IMR-90 (cell line): ENCODE data around the gene ZFP36L1. TPM values are rescaled to one million over a fixed set of nuclear protein-coding genes. Genes with fewer than 3 reads are reported as not detected.

ENCODE experiments used
- ATAC-seq: fragments of 200-7000 bp; cut with Tn5 transposase; 2 replicates; pipeline ENCODE4 v1.9.1; 2020; ENCODE audit warnings: low read depth, mild to moderate bottlenecking, moderate library complexity
- BruUV-seq: library from RNA; stranded (reverse); fragments of 400-500 nt; replicated peaks from 2 replicates; lab custom pipeline; 2021; lab: Mats Ljungman, UMichigan
- CTCF ChIA-PET: fragments of 300-600 bp; formaldehyde crosslinking; extraction: SDS; loops from one replicate; lab custom pipeline; 2021; ENCODE audit warnings: antibody characterized with exemption; lab: Yijun Ruan, JAX
- POLR2A ChIA-PET: fragments of 300-600 bp; sonication (Branson Sonifier 250); formaldehyde crosslinking; loops from one replicate; lab custom pipeline; 2022; ENCODE audit warnings: antibody characterized with exemption; ENCODE audit not compliant: unreplicated experiment; lab: Charles Lee
- DNase-seq: peaks from one replicate; pipeline ENCODE4 v3.0.0; 2013
- H2AFZ ChIP-seq: replicated peaks from 2 replicates; pipeline ENCODE3; 2013; ENCODE audit warnings: low read length, mild to moderate bottlenecking; ENCODE audit not compliant: poor library complexity
- H2AK5ac ChIP-seq: 2 replicates; pipeline ENCODE4 v1.6.1; 2013; ENCODE audit warnings: low read depth, low read length, inconsistent platforms
- H2AK9ac ChIP-seq: replicated peaks from 2 replicates; pipeline ENCODE3; 2013; ENCODE audit warnings: mild to moderate bottlenecking, low read depth, low read length, moderate library complexity; ENCODE audit not compliant: poor library complexity
- H2BK120ac ChIP-seq: 2 replicates; pipeline ENCODE4 v1.6.1; 2013; ENCODE audit warnings: low read depth, low read length, inconsistent platforms
- H2BK15ac ChIP-seq: 3 replicates; pipeline ENCODE4 v1.6.1; 2013; ENCODE audit warnings: low read depth, low read length, inconsistent platforms
- H2BK20ac ChIP-seq: 2 replicates; pipeline ENCODE4 v1.6.1; 2013; ENCODE audit warnings: low read depth, mild to moderate bottlenecking, inconsistent platforms, low read length, moderate library complexity
- H2BK5ac ChIP-seq: 2 replicates; pipeline ENCODE4 v1.6.1; 2013; ENCODE audit warnings: mild to moderate bottlenecking, low read depth, low read length, inconsistent platforms; ENCODE audit not compliant: poor library complexity, severe bottlenecking
- H3K14ac ChIP-seq: replicated peaks from 2 replicates; pipeline ENCODE4 v1.6.1; 2013; ENCODE audit warnings: low read depth, low read length, inconsistent platforms
- H3K18ac ChIP-seq: 2 replicates; pipeline ENCODE4 v1.6.1; 2013; ENCODE audit warnings: low read depth, low read length, control low read depth
- H3K23ac ChIP-seq: 2 replicates; pipeline ENCODE4 v1.6.1; 2013; ENCODE audit warnings: low read depth, low read length, inconsistent platforms
- H3K27ac ChIP-seq: 2 replicates; pipeline ENCODE4 v1.5.1; 2013; ENCODE audit warnings: mild to moderate bottlenecking, control low read depth, low read length; ENCODE audit not compliant: insufficient read depth
- H3K27me3 ChIP-seq: 2 replicates; pipeline ENCODE4 v1.6.1; 2013; ENCODE audit warnings: low read length; ENCODE audit not compliant: control insufficient read depth, insufficient read depth
- H3K36me3 ChIP-seq: 2 replicates; pipeline ENCODE4 v1.6.1; 2013; ENCODE audit warnings: low read length, mixed read lengths; ENCODE audit not compliant: control insufficient read depth, insufficient read depth
- H3K4ac ChIP-seq: 2 replicates; pipeline ENCODE4 v1.6.1; 2013; ENCODE audit warnings: low read depth, low read length, inconsistent platforms
- H3K4me1 ChIP-seq: 2 replicates; pipeline ENCODE4 v1.6.1; 2013; ENCODE audit warnings: low read length, mixed read lengths; ENCODE audit not compliant: control insufficient read depth, insufficient read depth
- H3K4me2 ChIP-seq: 2 replicates; pipeline ENCODE4 v1.6.1; 2013; ENCODE audit warnings: low read depth, mild to moderate bottlenecking, control low read depth, low read length, moderate library complexity
- H3K4me3 ChIP-seq: 2 replicates; pipeline ENCODE4 v1.5.1; 2013; ENCODE audit warnings: low read depth, mild to moderate bottlenecking, control low read depth, low read length, moderate library complexity; ENCODE audit not compliant: insufficient read depth
- H3K56ac ChIP-seq: 2 replicates; pipeline ENCODE4 v1.6.1; 2013; ENCODE audit warnings: low read length, inconsistent platforms; ENCODE audit not compliant: insufficient read depth; ENCODE audit errors: extremely low read depth
- H3K79me1 ChIP-seq, 2 experiments: 2 replicates each; pipeline ENCODE4 v1.6.1; 2013; ENCODE audit warnings: low read length in 2 of 2, inconsistent platforms in 1 of 2, low read depth in 1 of 2
- H3K9ac ChIP-seq: 2 replicates; pipeline ENCODE4 v1.6.1; 2013; ENCODE audit warnings: low read depth, low read length, control low read depth
- H3K9me1 ChIP-seq: 2 replicates; pipeline ENCODE4 v1.6.1; 2013; ENCODE audit warnings: low read length, inconsistent platforms; ENCODE audit not compliant: insufficient read depth
- H3K9me3 ChIP-seq: 2 replicates; pipeline ENCODE4 v1.6.1; 2013; ENCODE audit warnings: low read length; ENCODE audit not compliant: control insufficient read depth, insufficient read depth
- H4K20me1 ChIP-seq: 2 replicates; pipeline ENCODE4 v1.6.1; 2013; ENCODE audit warnings: low read length, inconsistent platforms; ENCODE audit not compliant: insufficient read depth
- H4K5ac ChIP-seq: 2 replicates; pipeline ENCODE4 v1.6.1; 2013; ENCODE audit warnings: mild to moderate bottlenecking, low read depth, low read length, control low read depth
- H4K8ac ChIP-seq, 2 experiments: 2 replicates each; pipeline ENCODE4 v1.6.1; 2013; ENCODE audit warnings: low read depth in 2 of 2, low read length in 2 of 2, control low read depth in 1 of 2, inconsistent platforms in 1 of 2
- H4K91ac ChIP-seq: 2 replicates; pipeline ENCODE4 v1.6.1; 2013; ENCODE audit warnings: low read depth, low read length, inconsistent platforms; ENCODE audit not compliant: insufficient read depth
- BHLHE40 ChIP-seq: fragments of 150-350 bp; IDR thresholded peaks from 2 replicates; pipeline ENCODE4 v1.6.1; 2016; ENCODE audit warnings: mild to moderate bottlenecking, low read depth, low read length
- CEBPB ChIP-seq: IDR thresholded peaks from 2 replicates; pipeline ENCODE4 v1.6.1; 2012; ENCODE audit warnings: low read depth, low read length, improper control_type of control experiment
- CHD1 ChIP-seq: IDR thresholded peaks from 2 replicates; pipeline ENCODE4 v1.6.1; 2012; ENCODE audit warnings: low read depth, low read length, improper control_type of control experiment
- CTCF ChIP-seq: conservative IDR thresholded peaks from 2 replicates; pipeline ENCODE4 v1.5.1; 2012; ENCODE audit warnings: mild to moderate bottlenecking, low read depth, low read length, improper control_type of control experiment
- ELK1 ChIP-seq: fragments of 150-350 bp; IDR thresholded peaks from 2 replicates; pipeline ENCODE4 v1.6.1; 2016; ENCODE audit warnings: low read depth, mild to moderate bottlenecking, low read length, moderate library complexity, borderline replicate concordance
- FOS ChIP-seq: fragments of 150-350 bp; IDR thresholded peaks from 2 replicates; pipeline ENCODE4 v1.6.1; 2016; ENCODE audit warnings: low read depth, low read length
- MAFK ChIP-seq: IDR thresholded peaks from 2 replicates; pipeline ENCODE4 v1.6.1; 2012; ENCODE audit warnings: low read depth, low read length, improper control_type of control experiment
- MAZ ChIP-seq: IDR thresholded peaks from 2 replicates; pipeline ENCODE4 v1.6.1; 2012; ENCODE audit warnings: low read depth, mild to moderate bottlenecking, low read length, improper control_type of control experiment, moderate library complexity, borderline replicate concordance
- MXI1 ChIP-seq: IDR thresholded peaks from 2 replicates; pipeline ENCODE4 v1.6.1; 2012; ENCODE audit warnings: low read depth, mild to moderate bottlenecking, low read length, moderate library complexity, borderline replicate concordance
- NFE2L2 ChIP-seq: fragments of 150-350 bp; IDR thresholded peaks from 2 replicates; pipeline ENCODE4 v1.6.1; 2016; ENCODE audit warnings: low read depth, mild to moderate bottlenecking, low read length
- POLR2A ChIP-seq: IDR thresholded peaks from 2 replicates; pipeline ENCODE4 v1.6.1; 2012; ENCODE audit warnings: mild to moderate bottlenecking, low read depth, low read length
- RAD21 ChIP-seq: IDR thresholded peaks from 2 replicates; pipeline ENCODE4 v1.6.1; 2012; ENCODE audit warnings: low read length, improper control_type of control experiment
- RCOR1 ChIP-seq: IDR thresholded peaks from 2 replicates; pipeline ENCODE4 v1.6.1; 2012; ENCODE audit warnings: mild to moderate bottlenecking, low read length, improper control_type of control experiment; ENCODE audit not compliant: insufficient replicate concordance
- SMC3 ChIP-seq: fragments of 150-350 bp; IDR thresholded peaks from 2 replicates; pipeline ENCODE4 v1.6.1; 2016; ENCODE audit warnings: low read depth, mild to moderate bottlenecking, antibody characterized with exemption, low read length, moderate library complexity
- USF2 ChIP-seq: fragments of 150-350 bp; IDR thresholded peaks from 2 replicates; pipeline ENCODE4 v1.6.1; 2017; ENCODE audit warnings: mild to moderate bottlenecking, antibody characterized with exemption, low read length, low read depth
- WGBS, 2 experiments: methylation state at CpG; one replicate each; pipeline versions ENCODE4 v1.1.5 to v1.1.7; 2013; ENCODE audit warnings: missing lambda C conversion rate in 2 of 2; ENCODE audit not compliant: insufficient read length in 1 of 2; ENCODE audit errors: extremely low coverage in 2 of 2; 5-methylcytosine and 5-hydroxymethylcytosine counted together
- dilution Hi-C: fragments of 300-500 bp; cut with HindIII; formaldehyde crosslinking; loops from one replicate; pipeline ENCODE4 v1.14.3; 2018; ENCODE audit warnings: low sequenced_read_pairs; ENCODE audit not compliant: unreplicated experiment
- in situ Hi-C: fragments of 300-500 bp; cut with MboI; formaldehyde crosslinking; loops from 3 replicates; pipeline ENCODE4 v1.14.3; 2019; ENCODE audit warnings: low sequenced_read_pairs, inconsistent platforms, mixed read lengths
- intact Hi-C: fragments of 100-400 bp; cut with micrococcal nuclease; formaldehyde crosslinking; loops from 2 replicates; pipeline ENCODE4 v1.10.0; 2022
- polyA plus RNA-seq, 3 experiments: library from polyadenylated mRNA; depleted of rRNA; stranded (reverse); fragments of >200 nt; gene quantifications; 2 replicates each; pipeline ENCODE4 v1.2.3, GENCODE V29; 2012; ENCODE audit warnings: low replicate concordance in 1 of 3
- total RNA-seq: library from RNA; depleted of rRNA; stranded (reverse); fragments of >200 nt; gene quantifications from 2 replicates; pipeline ENCODE4 v1.2.3, GENCODE V29; 2012

ZFP36L1 gene
- total and polyA plus RNA-seq, 2 of the 4 experiments (the other 2 are of a cell fraction), result 6.5 to 140 TPM

DNA sequence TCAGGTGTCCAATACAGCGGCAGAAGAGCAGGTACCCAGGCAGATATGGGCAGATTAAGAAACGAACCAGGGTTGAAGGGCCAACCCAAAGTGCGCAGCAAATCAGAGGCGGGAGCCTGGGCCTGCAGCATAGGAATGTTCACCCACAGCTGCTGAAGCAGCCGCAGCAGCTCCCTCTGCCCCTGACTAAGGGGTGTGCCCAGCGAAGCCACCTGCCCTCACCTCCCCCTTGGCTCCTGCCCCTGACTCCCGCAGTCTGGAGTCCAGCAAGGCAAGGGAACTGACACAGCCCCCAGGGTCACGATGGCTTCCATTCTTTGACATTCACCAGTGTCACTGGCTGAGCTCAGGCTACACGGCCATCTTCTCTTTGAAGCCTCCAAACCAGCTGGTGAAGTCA lies 27.3 kb upstream of the ZFP36L1 start:
- H3K9me1 ChIP-seq, result peaks cover 12% of the 10 kb centered on the region
- in situ Hi-C loops (loop anchor here (5.0 kb wide), 1 partner anchor 888 kb away; no protein-coding TSS in a partner anchor), intact Hi-C loops (no loop called here), dilution Hi-C loops (no loop called here)
- no peak overlapping the region for H3K4ac ChIP-seq
- H3K14ac ChIP-seq, result no peak overlapping the region
- no peak overlapping the region for H2AK9ac ChIP-seq
- no peaks in the 10 kb centered on the region for H3K9me3 ChIP-seq
- H2BK20ac ChIP-seq, result no peak overlapping the region
- H3K18ac ChIP-seq, result no peak overlapping the region
- H3K9ac ChIP-seq, result no peak overlapping the region
- H3K4me3 ChIP-seq, result no peak overlapping the region
- no peak for ATAC-seq
- H4K8ac ChIP-seq, result no peak overlapping the region
- H3K79me1 ChIP-seq, result peaks cover 8 to 11% of the 10 kb centered on the region in 2 experiments
- H4K91ac ChIP-seq, result no peak overlapping the region
- no peak overlapping the region for H2AFZ ChIP-seq
- peaks cover 13% of the 10 kb centered on the region for H3K4me1 ChIP-seq
- no TSS peak for BruUV-seq
- no peak overlapping the region for H3K56ac ChIP-seq
- H2AK5ac ChIP-seq, result no peak overlapping the region
- no peaks in the 10 kb centered on the region for H3K36me3 ChIP-seq
- no peak for DNase-seq
- POLR2A ChIA-PET, result interaction anchor here (1.3 kb wide), 1 partner anchor 27 kb away, joined by 3 read pairs; the partner anchor contains the start of gene ZFP36L1
- CTCF ChIA-PET, result no interaction called here
- no peaks in the 10 kb centered on the region for H4K20me1 ChIP-seq
- H3K23ac ChIP-seq, result no peak overlapping the region
- H2BK15ac ChIP-seq, result no peak overlapping the region
- H3K4me2 ChIP-seq, result no peak overlapping the region
- no peaks in the 10 kb centered on the region for H3K27me3 ChIP-seq
- 90% methylated on average over 2 of the region's 9 CpGs; no CpG with 5 or more reads in 1 of the 2 experiments for WGBS, 2 experiments
- no peak overlapping the region for H4K5ac ChIP-seq
- H3K27ac ChIP-seq, result no peak overlapping the region
- H2BK5ac ChIP-seq, result no peak overlapping the region
- H2BK120ac ChIP-seq, result no peak overlapping the region
- no peak for TF ChIP-seq CHD1
- no peak for TF ChIP-seq MXI1
- no peak for TF ChIP-seq ELK1
- no peak for TF ChIP-seq BHLHE40
- no peak for TF ChIP-seq MAFK
- no peak for TF ChIP-seq RCOR1
- TF ChIP-seq FOS, result no peak
- TF ChIP-seq RAD21, result no peak
- no peak for TF ChIP-seq POLR2A
- no peak for TF ChIP-seq MAZ
- TF ChIP-seq NFE2L2, result no peak
- no peak for TF ChIP-seq USF2
- TF ChIP-seq CEBPB, result no peak
- no peak for TF ChIP-seq CTCF
- no peak for TF ChIP-seq SMC3
